CD4-positive, alpha-beta T cell treated with Interleukin-17A for 4 hours (primary cell): ENCODE measurements around the gene ALG8.
A peak's percentile ranks its signal among the peaks of the same experiment; 100 is the strongest.
"Not testable (repeated sequence)": the region's sequence is repeated elsewhere in the genome, so short reads cannot be mapped to it uniquely, and the experiment has no call there.

Source experiments
- DNase-seq: peaks from one replicate; pipeline ENCODE4 v3.0.0-alpha.2; 2020; ENCODE audit warnings: mixed read lengths

The ALG8 gene

GRCh38 chr11:78099666-78100065 lies 39.8 kb downstream of the ALG8 start:
- no peak for DNase-seq

DNA sequence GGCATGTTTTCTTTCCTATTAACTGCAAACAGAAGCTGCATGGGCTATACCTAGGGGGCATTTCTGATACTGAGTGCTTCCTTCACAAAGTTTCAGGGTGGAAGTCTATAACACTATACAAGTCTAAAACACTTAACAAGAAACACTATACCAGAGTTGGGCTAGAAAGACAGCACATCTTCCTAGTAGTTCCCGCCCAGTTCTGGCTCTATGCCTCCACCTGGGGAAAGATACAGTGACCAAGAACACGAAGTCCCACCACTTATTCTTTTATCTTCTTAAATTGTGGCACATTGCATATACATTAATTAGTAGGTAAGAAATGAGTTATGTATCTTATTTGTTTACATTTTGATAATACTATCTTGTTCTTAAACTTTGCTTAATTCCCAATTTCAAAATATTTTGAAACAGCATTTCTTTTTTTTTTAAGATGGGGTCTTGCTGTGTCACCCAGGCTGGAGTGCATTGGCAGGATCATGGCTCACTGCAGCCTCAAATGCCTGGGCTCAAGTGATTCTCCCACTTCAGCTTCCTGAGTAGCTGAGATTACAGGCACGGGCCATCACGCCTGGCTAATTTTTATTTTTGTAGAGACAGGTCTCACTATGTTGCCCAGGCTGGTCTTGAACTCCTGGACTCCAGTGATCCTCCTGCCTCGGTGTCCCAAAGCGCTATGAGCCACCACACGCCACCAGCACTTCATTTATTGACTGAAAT lies 41.6 kb downstream of the ALG8 start:
- no peak for DNase-seq

GRCh38 chr11:78094250-78094649 lies 45.2 kb downstream of the ALG8 start:
- no peak for DNase-seq

DNA sequence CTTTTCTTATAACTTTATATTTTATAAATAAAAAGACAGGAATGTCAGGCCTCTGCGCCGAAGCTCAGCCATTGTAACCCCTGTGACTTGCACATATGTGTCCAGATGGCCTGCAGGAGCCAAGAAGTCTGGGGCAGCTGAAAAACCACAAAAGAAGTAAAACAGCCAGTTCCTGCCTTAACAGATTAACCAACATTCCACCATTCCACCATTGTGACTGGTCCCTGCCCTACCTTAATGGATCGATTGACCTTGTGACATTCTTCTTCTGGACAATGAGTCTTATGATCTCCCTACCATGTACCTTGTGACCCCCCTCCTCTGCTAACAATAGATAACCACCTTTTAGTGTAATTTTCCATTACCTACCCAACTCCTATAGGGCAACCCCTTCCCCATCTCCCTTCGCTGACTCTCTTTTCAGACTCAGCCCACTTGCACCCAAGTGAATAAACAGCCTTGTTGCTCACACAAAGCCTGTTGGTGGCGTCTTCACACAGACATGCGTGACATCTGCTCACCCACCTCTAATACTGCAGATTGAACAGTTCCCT lies 52.8 kb downstream of the ALG8 start:
- not testable (repeated sequence) for DNase-seq

GRCh38 chr11:78085972-78086371 lies 53.5 kb downstream of the ALG8 start:
- DNase-seq: no peak

- DNase-seq: not testable (repeated sequence)
These were observed 54.9 kb downstream of the ALG8 start for GRCh38 chr11:78084506-78084905.

DNA sequence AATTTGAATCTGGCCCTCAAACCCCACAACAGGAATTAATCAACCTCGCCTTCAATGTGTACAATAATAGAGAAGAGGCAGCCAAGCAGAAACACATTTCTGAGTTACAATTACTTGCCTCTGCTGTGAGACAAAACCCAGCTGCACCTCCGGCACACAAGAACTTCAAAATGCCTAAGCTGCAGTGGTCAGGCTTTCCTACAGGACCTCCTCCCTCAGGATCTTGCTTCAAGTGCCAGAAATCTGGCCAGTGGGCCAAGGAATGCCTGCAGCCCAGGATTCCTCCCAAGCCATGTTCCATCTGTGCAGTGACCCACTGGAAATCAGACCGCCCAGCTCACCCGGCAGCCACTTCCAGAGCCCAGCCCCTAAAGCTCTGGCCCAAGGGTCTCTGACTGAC lies 56.4 kb downstream of the ALG8 start:
- no peak for DNase-seq

DNA sequence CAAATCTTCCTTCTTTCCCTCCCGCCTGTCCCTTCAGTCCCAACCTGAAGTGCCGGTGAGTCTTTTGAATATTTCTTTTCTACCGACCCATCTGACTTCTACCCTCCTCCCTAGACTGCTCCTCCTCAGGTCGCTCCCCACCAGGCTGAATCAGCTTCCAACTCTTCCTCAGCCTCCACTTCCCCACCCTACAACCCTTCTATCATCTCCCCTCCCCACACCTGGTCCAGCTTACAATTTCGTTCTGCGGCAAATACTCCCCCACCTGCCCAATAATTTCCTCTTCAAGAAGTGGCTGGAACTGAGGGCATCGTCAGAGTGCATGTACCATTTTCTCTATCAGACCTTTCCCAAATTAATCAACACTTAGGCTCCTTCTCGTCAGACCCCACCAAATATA lies 57.3 kb downstream of the ALG8 start:
- DNase-seq: no peak

- no peak for DNase-seq
These were observed 57.8 kb downstream of the ALG8 start for GRCh38 chr11:78081583-78081982.

DNA sequence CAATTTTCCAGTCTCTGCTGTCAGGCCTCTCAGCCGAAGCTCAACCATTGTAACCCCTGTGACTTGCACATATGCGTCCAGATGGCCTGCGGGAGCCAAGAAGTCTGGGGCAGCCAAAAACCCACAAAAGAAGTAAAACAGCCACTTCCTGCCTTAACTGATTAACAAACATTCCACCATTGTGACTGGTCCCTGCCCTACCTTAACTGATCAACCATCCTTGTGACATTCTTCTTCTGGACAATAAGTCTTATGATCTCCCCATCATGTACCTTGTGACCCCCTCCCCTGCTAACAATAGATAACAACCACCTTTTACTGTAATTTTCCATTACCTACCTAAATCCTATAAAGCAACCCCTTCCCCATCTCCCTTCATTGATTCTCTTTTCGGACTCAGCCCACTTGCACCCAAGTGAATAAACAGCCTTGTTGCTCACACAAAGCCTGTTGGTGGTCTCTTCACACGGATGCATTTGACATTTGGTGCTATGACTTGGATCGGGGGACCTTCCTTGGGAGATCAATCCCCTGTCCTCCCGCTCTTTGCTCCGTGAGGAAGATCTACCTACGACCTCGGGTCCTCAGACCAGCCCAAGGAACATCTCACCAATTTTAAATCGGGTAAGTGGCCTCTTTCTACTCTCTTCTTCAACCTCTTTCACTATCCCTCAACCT lies 58.5 kb downstream of the ALG8 start:
- DNase-seq: no peak

- DNase-seq: peak; percentile 7
These were observed 59.2 kb downstream of the ALG8 start for GRCh38 chr11:78080084-78080817.

DNA sequence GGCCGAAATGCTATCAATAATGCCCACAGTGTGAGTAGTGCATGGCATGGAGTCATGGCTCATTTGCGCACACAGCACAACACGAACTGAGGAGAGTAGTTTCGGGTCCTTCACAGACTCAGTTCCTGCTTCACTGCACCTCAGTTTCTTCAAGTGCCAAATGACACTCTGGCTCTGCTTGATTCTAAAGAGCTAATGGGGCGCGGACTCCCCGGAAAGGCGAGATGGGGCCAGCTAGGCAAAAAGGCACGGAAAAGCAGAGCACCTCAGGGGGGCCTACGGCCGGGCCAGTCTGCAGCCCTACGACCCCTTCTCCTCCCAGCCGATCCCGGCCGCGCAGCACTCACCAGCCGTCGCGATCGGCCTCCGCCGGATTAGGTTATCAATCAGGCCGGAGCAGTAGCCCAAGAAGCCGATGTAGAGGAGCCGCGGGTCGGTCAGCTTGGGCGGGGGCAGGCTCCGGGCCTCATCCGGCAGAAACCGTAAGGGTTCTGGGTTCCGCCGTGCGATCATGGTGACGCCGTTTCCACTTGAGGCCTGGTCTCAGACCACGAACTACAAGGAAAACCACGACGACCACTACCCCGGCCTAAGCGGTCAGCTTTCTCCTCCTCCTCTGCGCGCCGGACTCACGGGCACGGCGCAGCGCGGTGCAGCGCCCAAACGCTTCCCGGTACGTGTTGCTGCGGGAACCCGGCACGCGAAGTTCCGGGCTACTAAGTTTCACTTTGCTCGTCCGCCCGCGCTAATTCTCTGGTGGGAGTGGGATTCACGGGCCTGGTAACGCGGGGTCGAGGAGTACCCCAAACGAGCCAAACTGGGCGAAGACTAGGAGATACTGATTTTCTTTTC lies 60.0 kb downstream of the ALG8 start, which contains the start of gene NDUFC2:
TSS of gene NDUFC2 (minus strand) at position 631 of the 852 bp plus-strand sequence. CDS start at position 513, 118 bp downstream.
- peak; percentile 77 for DNase-seq

GRCh38 chr11:78078218-78079167 lies 60.9 kb downstream of the ALG8 start:
- no peak for DNase-seq

DNA sequence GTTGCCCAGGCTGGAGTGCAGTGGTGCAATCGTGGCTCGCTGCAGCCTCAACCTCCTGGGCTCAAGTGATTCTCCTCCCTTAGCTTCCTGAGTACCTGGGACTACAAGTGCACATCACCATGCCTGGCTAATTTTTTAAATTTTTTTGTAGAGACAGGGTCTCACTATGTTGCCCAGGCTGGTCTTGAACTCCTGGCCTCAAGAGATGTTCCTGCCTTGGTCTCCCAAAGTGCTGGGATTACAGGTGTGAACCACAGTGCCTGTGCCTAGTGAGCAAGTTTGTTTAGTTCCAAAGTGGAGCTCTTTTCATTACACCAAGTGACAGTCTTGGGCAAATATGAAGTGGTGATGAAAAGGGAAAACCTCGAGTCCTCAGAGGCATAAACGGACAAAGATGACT lies 61.8 kb downstream of the ALG8 start:
- DNase-seq: not testable (repeated sequence)

DNA sequence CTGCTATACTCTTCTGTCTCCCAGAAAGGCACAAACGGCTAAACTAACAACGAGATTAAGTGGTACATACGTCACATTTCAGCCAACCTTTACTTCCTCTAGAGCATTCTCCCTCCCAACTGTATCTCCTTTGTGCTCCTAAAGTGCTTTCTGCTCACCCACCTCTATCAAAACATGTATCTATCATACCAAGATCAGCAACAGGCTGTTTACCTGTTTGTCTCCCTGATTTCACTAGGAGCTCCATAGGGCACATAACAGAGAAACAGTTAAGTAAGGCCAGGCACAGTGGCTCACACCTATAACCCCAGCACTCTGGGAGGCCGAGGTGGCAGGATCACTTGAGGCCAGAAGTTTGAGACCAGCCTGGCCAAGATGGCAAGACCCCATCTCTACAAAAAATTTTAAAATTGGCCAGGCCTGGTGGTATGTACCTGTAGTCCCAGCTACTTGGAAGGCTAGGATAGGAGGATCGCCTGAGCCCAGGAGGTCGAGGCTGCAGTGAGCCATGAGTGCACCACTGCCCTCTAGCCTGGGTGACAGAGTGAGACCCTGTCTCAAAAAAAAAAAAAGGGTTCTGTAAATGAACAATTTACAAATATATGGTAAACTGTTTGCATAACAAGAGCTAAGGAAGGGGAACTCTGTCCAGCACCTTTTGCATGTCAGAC lies 62.6 kb downstream of the ALG8 start:
- no peak for DNase-seq

DNA sequence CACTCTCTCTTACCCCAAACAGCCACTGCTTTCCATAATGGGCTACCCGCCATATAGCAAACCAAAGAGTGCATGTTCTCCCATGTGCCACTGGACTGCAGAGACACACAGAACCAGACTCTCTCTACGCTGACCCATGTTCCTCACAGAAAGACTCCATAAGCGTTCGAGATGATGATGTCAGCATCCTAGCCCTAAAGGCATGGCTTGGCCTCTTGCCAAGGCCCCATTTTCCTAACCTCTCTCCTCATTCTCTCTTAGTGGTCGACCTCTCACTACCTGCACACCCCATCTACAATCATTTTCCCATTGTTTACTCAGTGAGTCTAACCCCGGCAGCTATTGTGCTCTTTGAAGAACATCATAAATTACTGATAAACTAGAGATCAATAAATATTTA lies 64.7 kb downstream of the ALG8 start:
- DNase-seq: no peak

DNA sequence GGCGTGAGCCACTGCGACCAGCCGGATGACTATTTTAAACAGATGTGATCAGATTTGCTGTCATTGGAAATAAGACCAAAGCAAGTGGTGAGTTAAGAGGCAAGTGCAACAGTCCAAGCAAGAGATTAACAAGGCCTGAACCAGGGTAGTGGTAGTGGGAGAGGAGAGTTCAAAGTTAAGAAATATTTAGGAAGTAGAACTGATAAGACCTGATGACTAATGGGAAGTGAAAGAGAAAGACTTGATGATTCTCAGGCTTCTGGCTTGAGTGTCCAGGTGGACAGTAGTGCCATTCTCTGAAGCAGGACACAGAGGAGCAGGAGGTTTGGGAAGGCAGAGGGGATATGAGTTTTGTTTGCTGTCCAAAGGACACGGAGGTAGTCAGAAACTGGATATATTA lies 67.0 kb downstream of the ALG8 start:
- DNase-seq: no peak

DNA sequence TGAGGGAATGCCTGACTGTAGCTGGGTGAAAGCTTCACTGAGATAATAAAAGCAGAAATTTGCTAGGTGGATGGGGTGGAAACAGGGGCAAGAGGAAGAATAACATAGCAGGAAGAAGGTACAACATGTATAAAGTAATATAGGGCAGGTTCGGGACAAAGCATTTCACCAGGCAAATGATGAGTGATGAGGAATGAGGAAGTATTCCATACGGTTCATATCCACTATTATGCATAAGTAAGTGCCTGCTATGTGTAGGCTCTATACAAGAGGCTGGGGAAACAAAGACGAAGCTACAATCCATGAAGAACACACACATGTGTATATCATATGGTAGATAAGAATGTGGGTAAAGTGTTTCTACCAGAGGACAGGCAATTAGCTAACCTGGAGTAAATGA lies 67.7 kb downstream of the ALG8 start:
- DNase-seq: no peak

DNA sequence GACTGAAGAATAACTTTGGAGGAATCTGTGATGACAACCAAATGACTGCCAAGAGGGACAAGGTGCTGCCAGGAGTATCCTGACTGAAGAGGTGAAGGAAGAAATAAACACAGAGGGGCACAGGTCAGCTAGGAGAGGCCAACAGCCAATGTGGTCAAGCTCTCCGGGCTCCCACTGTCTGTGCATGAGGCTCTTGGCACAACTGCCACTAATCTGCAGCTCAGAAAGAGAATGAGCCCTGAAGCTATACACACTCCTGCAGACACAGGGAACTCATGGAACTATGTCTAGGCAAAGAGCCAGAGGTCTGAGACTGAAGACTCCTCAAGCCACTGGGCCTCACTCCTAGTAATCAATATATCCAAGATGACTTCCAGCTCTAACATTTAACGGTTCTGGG lies 68.8 kb downstream of the ALG8 start:
- no peak for DNase-seq

GRCh38 chr11:78069465-78069864 lies 70.0 kb downstream of the ALG8 start:
- no peak for DNase-seq

- no peak for DNase-seq
These were observed 71.7 kb downstream of the ALG8 start for GRCh38 chr11:78067704-78068103.
